Astrocyte (in vitro differentiated cells and primary cell): Measurements from ENCODE around the gene TULP4.

Experiments
- CTCF ChIP-seq: IDR thresholded peaks from 2 replicates; pipeline ENCODE4 v1.5.1; 2011; ENCODE audit warnings: low read depth, mild to moderate bottlenecking, inconsistent platforms, low read length, moderate library complexity; ENCODE audit not compliant: insufficient read depth
- EZH2 ChIP-seq: IDR thresholded peaks from 2 replicates; pipeline ENCODE4 v1.6.1; 2012; ENCODE audit warnings: mild to moderate bottlenecking, low read length, inconsistent platforms; ENCODE audit not compliant: insufficient read depth

- TF ChIP-seq CTCF (no peak), EZH2 (no peak)
Measured at GRCh38 chr6:158459726-158460125, 147.5 kb downstream of the TULP4 start.
